ENCODE data around the gene PSMD4.

- TF ChIP-seq POLR2A (IDR thresholded peaks at IDR 0.05; ENCODE audit: low read depth, low read length) = no peak
- TF ChIP-seq POLR2AphosphoS5 (IDR thresholded peaks at IDR 0.05; ENCODE audit: low read depth, low read length) = no peak
Measured at GRCh38 chr1:151309811-151310323, 55.3 kb downstream of the PSMD4 start.
